Omental fat pad (tissue), 4 donors: ENCODE data around the gene DLG1. TPM values are rescaled to one million over a fixed set of nuclear protein-coding genes. Genes with fewer than 3 reads are reported as not detected.

Experiments used
- ATAC-seq: fragments of 150-250 bp; one replicate; pipeline ENCODE4 v1.9.1; 2016; ENCODE audit warnings: mild to moderate bottlenecking, moderate library complexity; ENCODE audit not compliant: low FRiP score
- DNase-seq: peaks from one replicate; pipeline ENCODE4 v3.0.0-alpha.2; 2019; ENCODE audit warnings: low spot score
- total RNA-seq, 4 donors: library from RNA; depleted of rRNA; stranded (reverse); fragments of >200 nt; gene quantifications; one replicate each; pipeline ENCODE4 v1.1.0, GENCODE V29; 2016
- TF ChIP-seq, protein P1 (sequence below), 3 donors: fragments of 450-650 bp; IDR thresholded peaks; one replicate each; pipeline ENCODE4 v1.5.1; 2016 to 2017; ENCODE audit warnings: antibody characterized with exemption in 3 of 3, mild to moderate bottlenecking in 3 of 3, moderate library complexity in 2 of 3

The DLG1 gene
- total RNA-seq, 4 donors from 2014 or later, result 47.1 to 65.4 (median 60.2) TPM

DNA sequence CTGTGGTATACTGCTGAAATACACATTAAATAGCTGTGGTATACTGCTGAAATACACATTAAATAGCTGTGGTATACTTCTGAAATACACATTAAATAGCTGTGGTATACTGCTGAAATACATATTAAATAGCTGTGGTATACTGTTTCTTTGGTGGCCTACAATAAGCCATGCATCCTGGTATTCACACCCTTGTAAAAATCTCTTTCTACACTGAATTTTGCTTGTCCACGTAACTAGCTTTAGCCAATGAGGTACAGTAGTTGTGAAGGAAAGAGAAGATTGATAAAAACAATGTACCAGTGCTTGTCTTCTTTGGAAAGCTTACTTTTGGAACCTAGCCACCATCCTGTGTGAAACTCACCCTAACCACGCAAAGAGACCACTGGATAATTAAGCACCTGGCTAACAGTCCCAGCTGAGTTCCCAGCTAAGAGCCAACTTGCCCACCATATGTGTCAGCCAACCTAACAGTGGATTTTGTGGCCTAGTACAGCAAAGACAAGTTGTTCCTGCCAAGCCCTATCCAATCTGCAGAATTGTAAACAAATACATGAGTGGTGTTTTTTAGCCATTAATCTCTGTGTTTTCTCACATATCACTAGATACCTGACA is 165.4 kb downstream of the DLG1 start:
- DNase-seq (no peak), ATAC-seq (no peak)
- TF ChIP-seq, protein P1, sequence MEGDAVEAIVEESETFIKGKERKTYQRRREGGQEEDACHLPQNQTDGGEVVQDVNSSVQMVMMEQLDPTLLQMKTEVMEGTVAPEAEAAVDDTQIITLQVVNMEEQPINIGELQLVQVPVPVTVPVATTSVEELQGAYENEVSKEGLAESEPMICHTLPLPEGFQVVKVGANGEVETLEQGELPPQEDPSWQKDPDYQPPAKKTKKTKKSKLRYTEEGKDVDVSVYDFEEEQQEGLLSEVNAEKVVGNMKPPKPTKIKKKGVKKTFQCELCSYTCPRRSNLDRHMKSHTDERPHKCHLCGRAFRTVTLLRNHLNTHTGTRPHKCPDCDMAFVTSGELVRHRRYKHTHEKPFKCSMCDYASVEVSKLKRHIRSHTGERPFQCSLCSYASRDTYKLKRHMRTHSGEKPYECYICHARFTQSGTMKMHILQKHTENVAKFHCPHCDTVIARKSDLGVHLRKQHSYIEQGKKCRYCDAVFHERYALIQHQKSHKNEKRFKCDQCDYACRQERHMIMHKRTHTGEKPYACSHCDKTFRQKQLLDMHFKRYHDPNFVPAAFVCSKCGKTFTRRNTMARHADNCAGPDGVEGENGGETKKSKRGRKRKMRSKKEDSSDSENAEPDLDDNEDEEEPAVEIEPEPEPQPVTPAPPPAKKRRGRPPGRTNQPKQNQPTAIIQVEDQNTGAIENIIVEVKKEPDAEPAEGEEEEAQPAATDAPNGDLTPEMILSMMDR (IDR thresholded peaks at IDR 0.05), result no peak

DNA sequence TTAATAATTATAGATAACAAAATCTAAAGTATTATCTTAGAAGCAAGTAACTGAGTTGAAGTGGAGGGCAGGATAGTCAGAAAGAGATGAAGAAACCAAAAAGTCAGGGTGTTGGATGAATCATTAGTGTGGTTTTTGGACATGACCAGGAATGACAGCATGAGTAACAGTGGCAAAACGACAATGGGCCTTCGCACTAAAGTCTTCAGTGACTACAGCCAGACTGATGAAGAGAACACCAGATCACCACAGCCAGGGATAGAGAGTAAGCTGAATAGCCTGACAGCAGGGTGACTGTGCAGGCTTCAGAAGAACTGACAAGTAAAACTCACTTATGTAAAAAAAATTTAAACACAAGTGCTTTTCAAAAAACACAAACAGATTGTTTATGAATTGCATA is 172.8 kb downstream of the DLG1 start:
- TF ChIP-seq, protein P1 (IDR thresholded peaks at IDR 0.05), result no peak
- no peak for ATAC-seq

DNA sequence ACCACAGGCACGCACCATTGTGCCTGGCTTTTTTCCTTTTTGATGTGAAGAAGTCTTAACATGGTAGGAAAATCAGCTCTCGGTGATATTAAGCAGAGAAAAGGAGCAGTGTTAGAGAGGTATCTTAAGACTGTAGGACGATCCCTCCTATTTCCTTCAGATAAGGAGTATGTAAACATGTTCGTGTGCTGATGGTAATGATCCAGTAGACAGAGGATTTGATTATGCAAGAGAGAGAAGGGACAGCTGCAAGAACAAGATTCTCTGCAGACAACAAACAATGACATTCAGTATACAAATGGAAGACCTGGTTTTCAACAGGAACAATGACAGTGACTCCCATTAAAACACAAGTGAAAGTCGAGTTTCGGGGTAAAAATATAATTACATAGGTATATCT is 173.7 kb downstream of the DLG1 start:
- ATAC-seq (no peak), DNase-seq (no peak)
- TF ChIP-seq, protein P1 (IDR thresholded peaks at IDR 0.05), result no peak

More for the DNA sequence above, 172.8 kb downstream of the DLG1 start:
- DNase-seq, result no peak

GRCh38 chr3:197122394-197122793 is 176.0 kb downstream of the DLG1 start:
- DNase-seq, result no peak
- no peak for ATAC-seq
- TF ChIP-seq, protein P1 (IDR thresholded peaks at IDR 0.05), result no peak

- no peak for ATAC-seq
- DNase-seq, result no peak
- TF ChIP-seq, protein P1 (IDR thresholded peaks at IDR 0.05), result no peak
These were observed 181.3 kb downstream of the DLG1 start for GRCh38 chr3:197117114-197117513.

DNA sequence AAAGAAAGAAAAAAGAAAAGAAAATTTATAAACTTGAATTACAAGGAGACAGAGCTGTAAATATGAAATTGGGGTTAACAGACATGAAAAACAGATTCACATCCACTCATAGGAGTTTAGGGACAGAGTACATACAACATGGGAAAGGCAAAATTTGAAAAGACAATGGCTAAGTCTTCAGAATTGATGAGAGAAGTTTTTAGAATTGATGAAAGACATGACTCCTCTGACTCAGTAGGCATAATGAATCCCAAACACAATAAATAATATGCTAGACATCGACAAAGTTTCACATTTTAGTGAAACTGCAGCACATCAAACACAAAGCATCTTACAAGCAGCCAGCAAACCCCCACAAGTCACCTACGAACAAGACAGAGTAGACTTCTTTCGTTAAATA is 184.4 kb downstream of the DLG1 start:
- TF ChIP-seq, protein P1 (IDR thresholded peaks at IDR 0.05), result no peak

DNA sequence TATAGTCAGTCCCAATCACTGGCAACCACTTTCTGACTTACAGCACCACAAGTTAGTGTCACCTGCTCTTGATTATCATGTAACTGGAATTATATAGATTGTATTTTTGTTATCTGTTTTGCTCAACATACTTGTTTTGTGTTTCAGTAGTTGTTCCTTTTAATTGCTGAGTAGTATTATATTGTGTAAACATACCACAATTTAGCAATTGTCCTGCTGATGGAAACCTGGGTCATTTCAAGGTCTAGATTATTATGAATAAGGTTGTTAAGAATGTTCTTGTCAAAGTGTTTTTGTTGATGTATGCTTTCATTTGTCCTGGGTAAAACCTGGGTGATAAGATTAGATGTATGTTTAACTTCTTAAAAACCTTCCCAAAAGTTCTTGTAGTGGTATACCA is 186.7 kb downstream of the DLG1 start:
- TF ChIP-seq, protein P1 (IDR thresholded peaks at IDR 0.05), result no peak
- ATAC-seq, result no peak

More for the DNA sequence above, 184.4 kb downstream of the DLG1 start:
- DNase-seq (no peak), ATAC-seq (no peak)

More for the DNA sequence above, 186.7 kb downstream of the DLG1 start:
- DNase-seq, result no peak
